GM12878 (cell line): ENCODE measurements around the gene SLC28A2.

Experiments used
- CTCF ChIP-seq, 3 experiments: IDR thresholded peaks in 2 of 3; conservative IDR thresholded peaks in 1 of 3; 2 replicates each; pipeline ENCODE4 v1.5.1; 2011; ENCODE audit warnings: low read depth in 3 of 3, low read length in 3 of 3, mild to moderate bottlenecking in 3 of 3, control low read depth in 2 of 3, moderate library complexity in 2 of 3, inconsistent platforms in 1 of 3, mixed read lengths in 1 of 3; ENCODE audit not compliant: control insufficient read depth in 2 of 3, insufficient read depth in 1 of 3; ENCODE audit errors: extremely low read depth in 1 of 3
- E2F4 ChIP-seq: IDR thresholded peaks from 2 replicates; pipeline ENCODE4 v1.6.1; 2012; ENCODE audit warnings: low read depth, low read length, improper control_type of control experiment
- EED ChIP-seq: sonication (generic); IDR thresholded peaks from 2 replicates; pipeline ENCODE4 v1.6.1; 2016; ENCODE audit warnings: antibody characterized with exemption, low read depth
- NBN ChIP-seq: fragments of 450-650 bp; IDR thresholded peaks from 2 replicates; pipeline ENCODE4 v1.6.1; 2016
- POLR2A ChIP-seq: IDR thresholded peaks from 2 replicates; pipeline ENCODE4 v1.6.1; 2011; ENCODE audit warnings: low read depth, mild to moderate bottlenecking, low read length
- POU2F2 ChIP-seq: IDR thresholded peaks from 3 replicates; pipeline ENCODE4 v1.6.1; 2011; ENCODE audit warnings: low read depth, mild to moderate bottlenecking, low read length, borderline replicate concordance
- RAD21 ChIP-seq: IDR thresholded peaks from 2 replicates; pipeline ENCODE4 v1.6.1; 2011; ENCODE audit warnings: mild to moderate bottlenecking, low read depth, low read length, moderate library complexity; ENCODE audit not compliant: insufficient read depth
- SP1 ChIP-seq: IDR thresholded peaks from one replicate; pipeline ENCODE4 v1.6.1; 2011; ENCODE audit warnings: low read depth, low read length
- SUPT20H ChIP-seq: IDR thresholded peaks from 2 replicates; pipeline ENCODE4 v1.6.1; 2011; ENCODE audit warnings: low read depth, mild to moderate bottlenecking, low read length, moderate library complexity, borderline replicate concordance; ENCODE audit not compliant: control insufficient read depth
- SUZ12 ChIP-seq: fragments of 200-600 bp; sonication (generic); IDR thresholded peaks from one replicate; pipeline ENCODE4 v1.6.1; 2018; ENCODE audit warnings: antibody characterized with exemption, mild to moderate bottlenecking; ENCODE audit not compliant: unreplicated experiment
- TF ChIP-seq, protein P1 (sequence below): IDR thresholded peaks from 2 replicates; pipeline ENCODE4 v1.6.1; 2012; ENCODE audit warnings: low read length, inconsistent platforms

GRCh38 chr15:45224621-45225217 is 27.3 kb upstream of the SLC28A2 start:
- TF ChIP-seq POLR2A (no peak), CTCF (IDR thresholded peaks at IDR 0.05 in 2 of 3, conservative IDR thresholded peaks at IDR 0.05 in 1 of 3; ENCODE audit: control insufficient read depth in 2 of 3, extremely low read depth in 1 of 3, insufficient read depth in 1 of 3, low read depth in 3 of 3, low read length in 3 of 3) (no peak), E2F4 (no peak), RAD21 (no peak), NBN (no peak), SP1 (no peak), EED (no peak), SUZ12 (no peak), POU2F2 (no peak), SUPT20H (no peak)
- TF ChIP-seq, protein P1, sequence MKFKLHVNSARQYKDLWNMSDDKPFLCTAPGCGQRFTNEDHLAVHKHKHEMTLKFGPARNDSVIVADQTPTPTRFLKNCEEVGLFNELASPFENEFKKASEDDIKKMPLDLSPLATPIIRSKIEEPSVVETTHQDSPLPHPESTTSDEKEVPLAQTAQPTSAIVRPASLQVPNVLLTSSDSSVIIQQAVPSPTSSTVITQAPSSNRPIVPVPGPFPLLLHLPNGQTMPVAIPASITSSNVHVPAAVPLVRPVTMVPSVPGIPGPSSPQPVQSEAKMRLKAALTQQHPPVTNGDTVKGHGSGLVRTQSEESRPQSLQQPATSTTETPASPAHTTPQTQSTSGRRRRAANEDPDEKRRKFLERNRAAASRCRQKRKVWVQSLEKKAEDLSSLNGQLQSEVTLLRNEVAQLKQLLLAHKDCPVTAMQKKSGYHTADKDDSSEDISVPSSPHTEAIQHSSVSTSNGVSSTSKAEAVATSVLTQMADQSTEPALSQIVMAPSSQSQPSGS, result no peak
